NCI-H748 (cell line): ENCODE data around the gene CHD5.

Experiments
- DNase-seq: peaks from one replicate; lab custom pipeline; 2025; ENCODE audit not compliant: unreplicated experiment; lab: John Stamatoyannopoulos, UW

CHD5 gene

DNA sequence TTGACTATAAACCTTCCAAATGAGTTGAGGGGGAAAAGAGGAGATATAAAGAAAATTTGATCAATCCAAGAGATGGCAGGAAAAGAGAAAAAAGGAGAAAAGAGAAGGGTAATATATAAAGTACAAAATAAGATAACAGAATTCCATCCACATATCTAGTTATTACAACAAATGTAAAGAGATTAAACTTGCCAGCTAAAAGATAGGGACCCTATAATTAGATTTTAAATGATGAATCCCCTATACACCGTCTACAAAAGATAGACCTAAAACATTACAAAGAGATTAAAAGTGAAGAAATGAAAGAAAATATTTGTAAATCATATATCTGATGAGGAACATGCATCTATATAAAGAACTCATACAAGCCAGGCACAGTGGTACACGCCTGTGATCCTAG lies 63.1 kb downstream of the CHD5 start:
- DNase-seq: no peak

DNA sequence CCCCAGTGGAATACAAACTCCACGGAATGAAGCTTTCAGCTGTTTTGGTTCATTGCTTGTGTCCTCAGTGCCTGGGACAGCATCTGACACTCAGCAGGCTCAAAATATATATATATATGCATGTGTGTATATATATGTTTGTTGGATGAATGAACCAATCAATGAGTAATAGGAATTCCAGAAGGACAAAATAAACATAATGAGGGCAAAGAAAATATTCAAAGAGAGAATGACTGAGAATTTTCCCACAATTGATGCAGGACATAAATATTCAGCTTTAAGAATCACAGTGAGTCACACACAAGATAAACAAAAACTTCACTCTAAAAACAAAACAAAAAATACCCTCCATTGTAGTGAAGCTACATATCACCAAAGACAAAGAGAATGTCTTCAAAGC lies 64.0 kb downstream of the CHD5 start:
- DNase-seq: no peak

DNA sequence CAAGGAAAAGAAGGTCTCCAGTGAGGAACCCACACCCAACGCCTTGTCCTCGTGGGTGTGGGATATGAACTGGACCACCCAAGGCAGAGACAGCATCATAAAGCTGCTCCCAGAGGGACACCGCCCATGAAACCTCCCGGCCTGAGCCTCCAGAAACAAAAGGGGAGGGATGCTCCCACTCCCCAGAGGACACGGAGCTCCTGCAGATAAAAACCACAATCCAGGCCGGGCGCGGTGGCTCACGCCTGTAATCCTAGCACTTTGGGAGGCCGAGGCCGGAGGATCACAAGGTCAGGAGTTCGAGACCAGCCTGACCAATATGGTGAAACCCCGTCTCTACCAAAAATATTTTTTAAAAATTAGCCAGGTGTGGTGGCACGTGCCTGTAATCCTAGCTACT lies 66.4 kb downstream of the CHD5 start:
- DNase-seq: no peak

DNA sequence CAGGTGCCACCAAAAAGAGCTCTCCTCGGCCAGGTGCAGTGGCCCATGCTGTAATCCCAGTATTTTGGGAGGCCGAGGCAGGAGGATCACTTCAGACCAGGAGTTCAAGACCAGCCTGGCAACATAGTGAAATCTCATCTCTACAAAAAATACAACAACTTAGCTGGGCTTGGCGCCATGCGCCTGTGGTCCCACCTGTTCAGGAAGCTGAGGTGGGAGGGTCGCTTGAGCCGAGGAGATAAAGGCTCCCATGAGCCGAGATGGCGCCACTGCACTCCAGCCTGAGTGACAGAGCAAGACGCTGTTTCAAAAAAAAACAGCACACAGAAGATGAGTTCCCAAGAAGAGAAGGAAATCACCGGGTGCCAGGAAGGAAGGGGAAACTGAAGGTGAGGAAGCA lies 67.0 kb downstream of the CHD5 start:
- no peak for DNase-seq

DNA sequence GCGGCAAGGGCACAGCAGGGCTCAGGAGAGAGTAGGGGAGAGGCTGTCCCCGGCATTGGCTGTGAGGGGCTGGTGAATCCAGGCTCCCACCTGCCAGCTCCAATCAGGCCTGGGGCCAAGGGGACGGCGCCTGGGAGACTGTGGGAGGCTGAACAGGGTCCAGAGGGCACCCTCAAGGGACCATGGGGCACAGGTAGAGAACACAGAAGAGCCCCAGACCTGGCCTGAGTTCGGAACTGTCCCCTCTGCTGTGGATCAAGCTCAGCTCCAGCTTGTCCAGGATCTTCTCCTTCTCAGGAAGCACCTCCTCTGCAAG lies 67.5 kb downstream of the CHD5 start:
- no peak for DNase-seq

DNA sequence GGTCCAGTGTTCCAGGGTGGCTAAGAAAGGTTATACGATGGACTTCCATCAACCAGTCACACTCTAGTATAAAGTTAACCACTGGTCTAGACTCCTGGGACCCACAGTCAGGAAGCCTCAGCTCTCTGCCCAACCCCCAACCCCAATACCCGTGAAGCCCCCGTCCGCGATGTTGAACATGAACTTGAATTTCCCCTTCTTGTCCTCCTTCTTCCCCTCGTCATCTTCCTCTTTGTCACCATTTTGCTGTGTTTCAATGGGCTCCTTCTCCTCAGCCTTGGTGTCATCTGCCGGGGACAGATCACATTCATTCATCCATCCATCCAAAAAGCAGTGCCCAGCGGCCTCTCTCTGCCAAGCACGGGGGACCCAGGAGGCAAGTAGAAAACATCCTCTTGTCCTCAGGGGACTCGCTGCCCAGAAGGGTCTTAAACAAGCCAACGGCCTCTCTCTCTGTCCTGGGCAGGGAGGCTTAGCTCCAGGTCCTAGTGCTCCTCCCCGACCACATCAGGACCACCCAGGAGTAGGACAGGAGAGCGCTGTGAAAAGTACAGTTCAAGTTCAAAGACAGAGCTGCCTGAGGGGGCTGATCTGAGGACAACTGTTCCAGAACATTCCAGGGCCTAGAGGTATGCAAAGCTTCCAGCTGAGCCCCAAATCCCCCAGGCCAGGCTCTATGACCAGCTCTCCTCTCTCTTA lies 68.0 kb downstream of the CHD5 start:
- no peak for DNase-seq

DNA sequence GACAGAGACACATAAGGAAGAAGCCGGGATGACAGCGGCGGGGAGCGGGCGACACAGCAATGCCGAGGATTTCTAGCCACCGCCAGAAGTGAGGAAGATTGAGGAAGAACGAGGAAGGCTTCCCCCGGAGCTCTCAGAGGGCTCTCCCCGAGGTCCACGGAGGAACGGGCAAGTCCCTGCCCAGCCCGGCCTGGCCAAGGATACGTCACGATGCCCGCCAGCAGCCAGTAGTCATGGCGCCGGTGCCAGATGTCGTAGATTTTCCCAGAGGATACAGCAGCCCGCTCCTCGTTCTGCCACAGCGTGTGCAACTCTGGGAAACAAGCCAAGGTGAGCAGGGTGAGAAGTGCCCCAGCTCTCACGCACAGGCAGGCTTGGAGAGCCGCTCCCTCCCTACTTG lies 68.5 kb downstream of the CHD5 start:
- DNase-seq: peak; percentile 27

DNA sequence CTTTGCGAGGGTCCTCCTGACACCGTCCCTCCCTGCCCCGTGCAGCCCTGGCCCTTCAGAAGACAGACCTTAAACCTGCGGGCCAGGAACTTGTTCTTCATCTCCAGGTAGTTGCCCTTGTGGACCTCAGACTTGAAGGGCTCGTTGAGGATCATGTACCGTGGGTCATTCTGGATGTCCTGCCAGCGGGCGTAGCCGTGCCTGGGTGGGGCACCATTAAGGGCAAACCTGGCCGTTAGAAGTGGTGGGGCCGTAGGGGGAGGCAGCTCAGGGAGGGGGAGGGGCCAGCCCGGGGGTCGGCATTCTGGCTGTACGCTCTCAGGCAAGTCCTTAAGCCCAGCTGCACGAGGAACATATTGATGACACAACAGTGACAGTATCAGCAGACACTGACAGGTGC lies 69.8 kb downstream of the CHD5 start:
- DNase-seq: no peak

DNA sequence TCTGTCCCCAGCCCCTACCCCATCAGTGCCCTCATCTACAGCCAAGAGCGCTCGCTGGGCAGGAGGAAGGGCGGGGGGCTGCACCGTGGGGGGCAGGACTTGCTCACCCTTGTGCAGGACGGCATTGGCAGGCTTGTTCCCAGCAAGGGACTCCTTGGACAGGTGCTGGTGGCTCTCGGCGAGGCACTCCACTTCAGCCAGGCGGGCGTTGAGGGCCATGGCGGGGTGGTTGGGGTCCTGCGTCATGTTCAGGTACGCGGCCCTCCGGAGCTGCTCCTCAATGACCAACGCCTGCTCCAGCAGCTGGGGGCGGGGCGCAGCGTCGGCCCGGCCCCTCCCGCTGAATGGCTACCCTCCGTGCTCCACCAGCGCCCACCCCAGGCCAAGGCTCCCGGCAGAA lies 70.4 kb downstream of the CHD5 start:
- no peak for DNase-seq

DNA sequence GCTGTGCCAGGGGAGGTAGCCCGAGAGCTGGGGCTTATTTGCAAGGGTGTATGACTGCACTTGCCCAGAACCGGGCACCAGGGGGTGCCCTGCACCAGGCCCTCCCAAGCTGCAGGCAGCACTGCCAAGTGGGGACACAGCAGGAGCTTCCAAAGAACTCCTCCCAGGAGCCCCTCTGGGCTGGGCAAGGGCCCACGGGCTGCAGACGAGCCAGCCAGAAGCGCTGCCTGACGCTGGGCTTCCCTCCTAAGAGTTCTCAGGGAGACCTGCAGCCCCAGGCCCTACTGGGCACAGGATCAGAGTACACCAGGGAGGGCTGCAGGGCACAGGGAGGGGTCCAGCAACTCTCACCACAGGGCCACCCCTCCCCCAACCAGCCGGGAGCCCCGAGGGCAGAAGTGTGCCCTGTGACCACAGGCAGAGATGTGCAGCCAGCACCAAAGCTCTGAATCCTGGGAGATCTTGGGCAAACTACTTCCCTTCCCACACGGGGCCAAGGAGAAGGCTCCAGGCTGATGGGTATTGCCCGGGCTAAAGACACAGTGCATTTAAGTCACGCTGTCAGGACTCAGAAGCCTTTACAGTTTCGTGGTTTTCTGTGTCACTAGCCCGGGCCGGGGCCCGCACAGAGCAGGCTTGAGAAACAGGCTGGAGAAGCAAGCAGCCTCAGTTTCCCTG lies 71.0 kb downstream of the CHD5 start:
- DNase-seq: peak; percentile 64

DNA sequence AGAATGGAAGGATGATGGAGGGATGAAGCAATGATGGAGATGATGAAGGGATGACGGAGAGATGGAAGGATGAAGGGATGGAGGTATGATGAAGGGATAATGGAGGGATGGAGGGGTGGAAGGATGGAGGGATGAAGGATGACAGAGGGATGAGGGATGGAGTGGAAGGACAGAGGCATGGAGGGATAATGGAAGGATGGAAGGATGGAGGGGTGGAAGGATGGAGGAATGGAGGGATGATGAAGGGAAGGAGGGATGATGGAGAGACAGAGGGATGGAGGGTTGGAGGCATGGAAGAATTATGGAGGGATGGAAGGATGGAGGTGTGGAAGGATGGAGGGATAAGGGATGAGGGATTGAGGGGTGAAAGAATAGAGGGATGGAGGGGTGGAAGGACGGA lies 71.6 kb downstream of the CHD5 start:
- no peak for DNase-seq

DNA sequence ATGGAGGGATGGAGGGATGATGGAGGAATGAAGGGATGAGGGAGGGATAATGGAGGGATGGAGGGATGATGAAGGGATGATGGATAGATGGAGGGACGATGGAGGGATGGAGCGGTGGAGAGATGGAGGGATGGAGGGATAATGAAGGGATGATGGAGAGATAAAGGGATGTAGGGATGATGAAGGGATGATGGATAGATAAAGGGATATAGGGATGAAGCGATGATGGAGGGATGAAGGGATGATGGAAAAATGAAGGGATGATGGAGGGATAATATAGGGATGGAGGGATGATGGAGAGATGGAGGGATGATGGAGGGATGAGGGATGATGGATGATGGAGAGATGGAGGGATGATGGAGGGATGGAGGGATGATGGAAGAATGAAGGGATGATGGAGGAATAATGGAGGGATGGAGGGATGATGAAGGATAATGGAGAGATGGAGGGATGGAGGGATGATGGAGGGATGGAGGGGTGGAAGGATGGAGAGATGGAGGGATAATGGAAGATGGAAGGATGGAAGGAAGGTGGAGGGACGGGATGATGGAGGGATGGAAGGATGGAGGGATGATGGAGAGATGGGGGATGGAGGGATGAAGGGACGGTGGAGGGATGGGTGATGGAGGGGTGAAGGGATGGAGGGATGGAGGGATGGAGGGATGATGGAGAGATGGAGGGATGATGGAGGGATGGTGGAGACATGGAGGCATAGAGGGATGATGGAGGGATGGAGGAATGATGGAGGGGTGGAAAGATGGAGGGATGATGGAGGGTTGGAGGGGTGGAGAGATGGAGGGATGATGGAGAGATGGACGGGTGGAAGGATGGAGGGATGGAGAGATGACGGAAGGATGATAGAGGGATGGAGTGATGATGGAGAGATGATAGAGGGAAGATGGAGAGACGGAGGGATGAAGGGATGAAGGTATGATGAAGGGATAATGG lies 72.4 kb downstream of the CHD5 start:
- DNase-seq: no peak

DNA sequence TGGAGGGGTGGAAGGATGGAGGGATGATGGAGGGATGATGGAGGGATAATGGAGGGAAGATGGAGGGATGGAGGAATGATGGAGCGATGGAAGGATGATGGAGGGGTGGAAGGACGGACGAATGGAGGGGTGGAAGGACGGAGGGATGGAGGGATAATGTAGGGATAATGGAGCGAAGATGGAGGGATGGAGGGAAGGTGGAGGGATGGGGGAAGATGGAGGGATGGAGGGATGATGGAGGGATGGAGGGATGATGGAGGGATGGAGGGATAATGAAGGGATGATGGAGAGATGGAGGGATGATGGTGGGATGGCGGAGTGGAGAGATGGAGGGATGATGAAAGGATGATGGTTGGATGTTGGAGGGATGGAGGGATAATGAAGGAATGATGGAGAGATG lies 73.1 kb downstream of the CHD5 start:
- no peak for DNase-seq

DNA sequence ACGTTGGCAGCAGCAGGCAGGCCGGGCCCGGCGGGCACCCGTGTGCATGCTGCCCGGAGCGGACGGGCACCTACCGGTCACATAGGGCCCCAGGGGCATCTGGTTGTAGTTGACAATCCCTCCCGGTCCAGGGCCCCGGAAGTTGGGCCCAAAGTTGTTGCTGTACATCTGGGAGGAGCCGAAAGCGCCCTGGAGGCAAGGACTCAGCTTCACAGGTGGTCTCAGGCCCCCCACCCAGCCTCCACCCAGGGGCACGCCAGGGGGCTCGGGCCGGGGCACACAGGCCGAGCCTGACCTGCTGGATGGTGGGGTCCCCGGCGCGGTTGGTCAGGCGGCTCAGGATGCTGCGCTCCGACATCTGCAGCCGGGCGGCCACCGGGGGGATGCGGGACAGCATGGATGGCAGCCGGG lies 73.8 kb downstream of the CHD5 start:
- no peak for DNase-seq

DNA sequence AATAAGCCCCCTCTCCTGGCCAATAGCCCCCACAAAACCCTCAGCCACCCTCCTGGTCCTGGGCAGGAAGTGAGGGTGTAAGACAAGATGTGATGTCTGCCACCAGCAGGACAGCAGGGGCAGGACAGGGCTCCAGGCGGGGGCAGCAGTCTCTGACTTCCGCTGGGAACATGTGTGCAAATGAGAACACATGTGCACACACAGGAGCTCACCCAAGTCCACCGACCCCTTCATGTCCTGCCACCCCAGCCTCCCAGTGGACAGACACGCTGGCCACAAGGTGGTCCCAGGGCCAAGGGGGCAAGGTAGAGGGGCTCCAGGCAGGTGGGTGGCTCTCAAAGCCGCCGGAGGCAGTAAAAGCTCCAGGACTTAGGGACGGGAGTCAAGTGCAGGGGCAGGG lies 74.4 kb downstream of the CHD5 start:
- DNase-seq: no peak

DNA sequence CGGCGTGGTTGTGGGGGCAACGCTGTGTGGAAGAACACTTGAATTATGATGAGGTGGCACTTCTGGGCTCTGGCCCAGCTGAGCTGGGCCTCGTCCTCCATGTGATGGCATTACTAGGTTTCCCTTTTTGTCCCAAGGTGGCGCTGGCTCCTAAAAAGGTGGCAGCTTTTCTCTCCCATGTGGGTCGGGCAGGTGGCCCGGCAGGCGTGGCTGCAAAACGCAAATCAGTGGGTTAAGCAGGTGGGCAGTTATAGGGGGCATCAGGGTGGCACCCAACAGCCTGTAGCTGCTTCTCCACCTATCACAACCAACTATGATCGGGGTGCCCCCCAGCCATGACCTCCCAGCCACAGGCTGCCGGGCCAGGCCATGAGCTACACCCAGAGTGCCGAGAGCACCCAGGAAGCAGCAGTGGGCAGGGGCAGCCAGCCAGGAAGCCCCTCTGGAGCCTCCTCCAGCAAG lies 74.9 kb downstream of the CHD5 start:
- DNase-seq: no peak

DNA sequence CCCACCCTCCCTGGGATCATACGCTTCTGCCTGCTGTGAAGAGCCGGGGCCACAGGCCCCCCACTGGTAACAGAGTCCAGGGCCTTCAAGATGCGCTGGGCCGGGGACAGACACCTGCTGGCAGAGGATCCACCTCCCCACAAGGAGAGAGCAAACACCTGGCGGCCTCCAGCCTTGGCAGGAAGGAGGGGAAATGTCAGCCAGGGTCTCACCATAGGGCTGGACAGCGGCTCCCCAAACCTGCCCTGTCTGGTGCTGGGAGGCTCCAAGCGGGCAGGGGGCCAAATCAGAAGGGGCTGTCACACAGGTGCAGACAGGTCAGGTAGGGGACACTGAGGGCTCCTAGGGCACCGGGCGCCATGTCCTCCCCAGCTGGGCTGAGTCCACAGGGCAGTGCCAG lies 75.5 kb downstream of the CHD5 start:
- no peak for DNase-seq

DNA sequence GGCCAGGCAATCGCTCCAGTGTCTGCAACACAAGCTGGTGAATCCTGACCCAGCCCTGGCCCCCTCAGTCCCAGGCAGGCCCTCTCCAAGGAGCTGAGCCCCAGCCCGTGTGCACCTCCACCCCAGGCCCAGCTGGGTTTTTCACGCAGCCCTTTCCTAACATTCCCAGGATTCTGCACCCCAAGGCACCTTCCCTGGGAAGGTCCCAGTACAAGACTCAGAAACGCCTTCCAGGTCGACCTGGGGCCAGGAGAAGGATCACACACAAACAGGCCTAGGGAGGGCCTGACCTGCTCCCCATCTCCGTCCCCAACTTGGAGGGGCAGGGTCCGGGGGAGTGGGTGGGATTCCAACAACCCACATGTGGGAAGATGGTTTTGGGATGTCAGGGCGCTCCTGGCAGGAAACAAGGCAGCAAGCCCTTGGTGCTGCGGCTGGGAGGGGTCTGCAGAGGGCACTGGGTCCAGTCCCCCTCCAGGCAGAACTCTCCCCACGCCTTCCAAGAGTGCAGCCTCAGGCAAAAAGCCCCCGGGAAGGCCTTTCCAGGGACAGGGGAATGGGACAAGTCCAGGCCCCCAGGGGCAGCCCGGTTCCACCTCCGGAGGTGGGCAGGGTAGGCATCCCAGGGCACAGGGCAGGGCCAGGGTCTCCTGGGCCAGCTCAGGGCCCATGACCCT lies 76.1 kb downstream of the CHD5 start:
- DNase-seq: no peak

DNA sequence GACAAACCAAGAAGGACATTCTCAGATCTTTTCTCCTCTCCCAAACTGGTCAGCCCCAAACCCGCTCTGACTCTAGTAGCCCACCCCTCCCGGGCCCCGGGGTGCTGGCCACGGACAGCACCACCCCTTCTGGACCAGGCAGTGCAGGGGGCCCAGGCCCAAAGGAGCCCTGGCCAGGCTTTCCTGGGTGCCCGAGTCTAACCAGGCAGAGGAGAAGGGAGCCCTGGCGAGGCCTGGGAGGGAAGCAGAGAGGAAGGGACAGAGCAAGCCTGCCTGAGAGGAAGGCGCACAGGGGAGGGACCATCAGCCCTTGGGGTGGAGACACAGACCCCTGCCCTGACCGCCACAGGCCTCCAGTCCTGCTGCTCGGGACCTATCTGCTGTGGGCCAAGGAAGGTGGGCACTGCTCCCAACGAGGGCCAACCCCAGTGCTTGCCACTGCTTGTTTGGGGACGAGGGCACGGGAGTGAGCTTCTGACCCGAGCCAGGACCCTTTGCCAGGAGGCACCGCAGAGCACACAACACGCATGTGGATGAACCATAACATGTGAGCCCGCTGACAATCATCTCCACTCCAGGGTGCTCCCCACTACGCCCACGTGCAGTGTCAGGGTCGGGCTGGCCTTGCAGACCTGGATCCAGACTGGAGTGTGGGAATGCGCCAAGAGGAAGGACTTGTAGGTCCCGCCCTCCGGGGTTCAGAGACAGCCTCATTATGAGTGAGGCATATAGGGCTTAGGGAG lies 76.8 kb downstream of the CHD5 start:
- no peak for DNase-seq

DNA sequence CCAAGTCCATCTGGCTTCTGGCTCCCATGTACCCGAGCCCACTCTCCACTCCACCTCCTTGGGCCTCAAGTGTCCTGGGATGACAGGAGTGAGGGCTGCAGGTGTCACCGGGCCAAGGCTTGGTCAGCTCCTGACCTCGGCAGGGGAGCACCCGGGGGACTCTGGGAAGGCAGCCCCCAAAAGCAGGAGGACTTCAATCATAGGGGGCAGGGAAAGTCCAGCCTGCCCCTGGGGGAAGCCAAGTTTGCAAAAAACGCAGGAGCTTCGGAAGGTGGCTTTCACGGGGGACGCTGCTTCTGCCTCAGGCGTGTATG lies 77.6 kb downstream of the CHD5 start:
- no peak for DNase-seq
